HG02623 (cell line): ENCODE measurements around the gene MAP3K19.
"Not testable (repeated sequence)": the region's sequence is repeated elsewhere in the genome, so short reads cannot be mapped to it uniquely, and the experiment has no call there.

Experiments
- ATAC-seq: cut with Tn5 transposase; IDR thresholded peaks from one replicate; pipeline ENCODE4 v1.9.1; 2021; ENCODE audit warnings: moderate library complexity; ENCODE audit not compliant: unreplicated experiment

The MAP3K19 gene

GRCh38 chr2:135052997-135053474 lies 5.8 kb upstream of the MAP3K19 start:
- peak; percentile 27 for ATAC-seq

GRCh38 chr2:135052042-135052876 lies 5.0 kb upstream of the MAP3K19 start, which contains the start of gene RAB3GAP1:
RAB3GAP1 (plus strand) TSS chr2:135052292; CDS start chr2:135052308, 16 bp downstream.
- ATAC-seq = peak; percentile 77

- ATAC-seq = no peak
These were observed 3.4 kb upstream of the MAP3K19 start for GRCh38 chr2:135050684-135051083.

- no peak for ATAC-seq
These were observed 2.9 kb upstream of the MAP3K19 start for GRCh38 chr2:135050132-135050531.

- ATAC-seq = no peak
These were observed 875 bp upstream of the MAP3K19 start for GRCh38 chr2:135048122-135048521.

GRCh38 chr2:135043345-135043744 lies 3.9 kb downstream of the MAP3K19 start:
- ATAC-seq = no peak

- ATAC-seq = no peak
These were observed 9.4 kb downstream of the MAP3K19 start for GRCh38 chr2:135037831-135038230.

GRCh38 chr2:135033216-135033615 lies 14.0 kb downstream of the MAP3K19 start:
- ATAC-seq = not testable (repeated sequence)

GRCh38 chr2:135030826-135031225 lies 16.4 kb downstream of the MAP3K19 start:
- no peak for ATAC-seq

GRCh38 chr2:135029481-135030134 lies 17.6 kb downstream of the MAP3K19 start:
- no peak for ATAC-seq

GRCh38 chr2:135023886-135024485 lies 23.3 kb downstream of the MAP3K19 start:
- no peak for ATAC-seq

- ATAC-seq = no peak
These were observed 24.0 kb downstream of the MAP3K19 start for GRCh38 chr2:135022952-135023880.

GRCh38 chr2:135021618-135022017 lies 25.6 kb downstream of the MAP3K19 start:
- no peak for ATAC-seq

GRCh38 chr2:135011633-135012032 lies 35.6 kb downstream of the MAP3K19 start:
- no peak for ATAC-seq

- ATAC-seq = no peak
These were observed 36.9 kb downstream of the MAP3K19 start for GRCh38 chr2:135010200-135010942.

- no peak for ATAC-seq
These were observed 37.9 kb downstream of the MAP3K19 start for GRCh38 chr2:135009339-135009738.

- no peak for ATAC-seq
These were observed 41.5 kb downstream of the MAP3K19 start for GRCh38 chr2:135005753-135006152.

GRCh38 chr2:135004005-135004746 lies 43.1 kb downstream of the MAP3K19 start:
- peak; percentile 90 for ATAC-seq

GRCh38 chr2:135002836-135003235 lies 44.4 kb downstream of the MAP3K19 start:
- no peak for ATAC-seq
